ENCODE results near the gene FA2H.

GRCh38 chr16:74709441-74709877 is 65.2 kb downstream of the FA2H start:
- TF ChIP-seq POLR2AphosphoS5 (IDR thresholded peaks at IDR 0.05; ENCODE audit: low read depth, low read length) (no peak), POLR2A (IDR thresholded peaks at IDR 0.05; ENCODE audit: low read depth, low read length) (no peak), TAF1 (IDR thresholded peaks at IDR 0.05; ENCODE audit: borderline replicate concordance, low read depth, low read length) (no peak)

All from GM12892 (cell line).